Skin epidermis (tissue), 12 donors: Measurements from ENCODE around the gene EID3.
"Not testable (repeated sequence)": the region's sequence is repeated elsewhere in the genome, so short reads cannot be mapped to it uniquely, and the experiment has no call there.

Experiments
- H3K27ac ChIP-seq, 21 experiments: fragments of 200-600 bp; sonication (generic) in 11 of 21; one replicate each; pipeline ENCODE4 v1.5.0; 2020; ENCODE audit warnings: mild to moderate bottlenecking in 3 of 21, inconsistent platforms in 2 of 21, moderate library complexity in 2 of 21
- H3K4me3 ChIP-seq, 7 experiments: fragments of 200-600 bp; sonication (generic) in 2 of 7; one replicate each; pipeline ENCODE4 v1.5.0; 2020; ENCODE audit warnings: inconsistent platforms in 2 of 7, mild to moderate bottlenecking in 2 of 7, moderate library complexity in 1 of 7

EID3 gene

GRCh38 chr12:104303538-104304151 lies at the start of gene EID3:
TSS of gene EID3 (plus strand) at chr12:104303739. CDS start at chr12:104303935, 196 bp downstream.
- peak within 1 kb of the TSS in 19 of 21 experiments; percentile 1 to 85 (median 64) for H3K27ac ChIP-seq
- H3K4me3 ChIP-seq: peak within 1 kb of the TSS; percentile 34 to 55 (median 41)

- Histone ChIP-seq H3K4me3 (no peak overlapping the region), H3K27ac (peak overlapping the region in 1 of 21 experiments; percentile 17)
Observed at GRCh38 chr12:104257913-104258472, 45.5 kb upstream of the EID3 start.

GRCh38 chr12:104258476-104259067 lies 45.0 kb upstream of the EID3 start:
- H3K4me3 ChIP-seq: no peak overlapping the region
- no peak overlapping the region for H3K27ac ChIP-seq

GRCh38 chr12:104263026-104263425 lies 40.5 kb upstream of the EID3 start:
- Histone ChIP-seq H3K4me3 (no peak overlapping the region), H3K27ac (peak overlapping the region in 17 of 21 experiments; percentile 4 to 82 (median 54))

GRCh38 chr12:104263580-104264358 lies 39.8 kb upstream of the EID3 start:
- Histone ChIP-seq H3K27ac (peak overlapping the region in 18 of 21 experiments; percentile 4 to 82 (median 52)), H3K4me3 (no peak overlapping the region)

- not testable (repeated sequence) for H3K4me3 ChIP-seq, H3K27ac ChIP-seq
Observed at GRCh38 chr12:104265436-104265835, 38.1 kb upstream of the EID3 start.

GRCh38 chr12:104272938-104273337 lies 30.6 kb upstream of the EID3 start:
- Histone ChIP-seq H3K4me3 (no peak overlapping the region), H3K27ac (no peak overlapping the region)

- H3K4me3 ChIP-seq: no peak overlapping the region
Observed at GRCh38 chr12:104273503-104273902, 30.0 kb upstream of the EID3 start.

GRCh38 chr12:104274811-104275210 lies 28.7 kb upstream of the EID3 start:
- no peak overlapping the region for H3K4me3 ChIP-seq
- H3K27ac ChIP-seq: peak overlapping the region in 1 of 21 experiments; percentile 14

More at GRCh38 chr12:104273503-104273902, 30.0 kb upstream of the EID3 start:
- H3K27ac ChIP-seq: no peak overlapping the region

GRCh38 chr12:104275689-104276088 lies 27.9 kb upstream of the EID3 start:
- H3K27ac ChIP-seq: no peak overlapping the region
- H3K4me3 ChIP-seq: peak overlapping the region in 1 of 7 experiments; percentile 8

- H3K4me3 ChIP-seq: peak overlapping the region in 1 of 7 experiments; percentile 8
- H3K27ac ChIP-seq: peak overlapping the region in 5 of 21 experiments; percentile 2 to 63 (median 52)
Observed at GRCh38 chr12:104276273-104277131, 27.0 kb upstream of the EID3 start.

GRCh38 chr12:104279164-104279563 lies 24.4 kb upstream of the EID3 start:
- Histone ChIP-seq H3K27ac (no peak overlapping the region), H3K4me3 (no peak overlapping the region)

GRCh38 chr12:104280111-104280510 lies 23.4 kb upstream of the EID3 start:
- H3K27ac ChIP-seq: peak overlapping the region in 1 of 21 experiments; percentile 26
- no peak overlapping the region for H3K4me3 ChIP-seq

- H3K27ac ChIP-seq: peak overlapping the region in 1 of 21 experiments; percentile 26
- H3K4me3 ChIP-seq: no peak overlapping the region
Observed at GRCh38 chr12:104280717-104281458, 22.7 kb upstream of the EID3 start.

GRCh38 chr12:104281636-104282035 lies 21.9 kb upstream of the EID3 start:
- Histone ChIP-seq H3K27ac (no peak overlapping the region), H3K4me3 (no peak overlapping the region)

- no peak overlapping the region for H3K4me3 ChIP-seq
- no peak overlapping the region for H3K27ac ChIP-seq
Observed at GRCh38 chr12:104282109-104282508, 21.4 kb upstream of the EID3 start.

- peak overlapping the region in 20 of 21 experiments; percentile 72 to 96 (median 88) for H3K27ac ChIP-seq
Observed at GRCh38 chr12:104285740-104286515, 17.6 kb upstream of the EID3 start.

More at GRCh38 chr12:104285740-104286515, 17.6 kb upstream of the EID3 start:
- peak overlapping the region in 2 of 7 experiments; percentile 58 to 62 for H3K4me3 ChIP-seq
